GM10266 (cell line): ENCODE data around the gene LCORL.
"Not testable (repeated sequence)": the region's sequence is repeated elsewhere in the genome, so short reads cannot be mapped to it uniquely, and the experiment has no call there.

ENCODE experiments used
- DNase-seq: peaks from one replicate; pipeline ENCODE4 v3.0.0; 2012; ENCODE audit errors: extremely low spot score
- TF ChIP-seq, protein P1 (sequence below): IDR thresholded peaks from 2 replicates; pipeline ENCODE4 v1.5.1; 2012; ENCODE audit warnings: mild to moderate bottlenecking, low read depth; ENCODE audit not compliant: control insufficient read depth, insufficient read depth; ENCODE audit errors: missing control alignments

Gene LCORL

DNA sequence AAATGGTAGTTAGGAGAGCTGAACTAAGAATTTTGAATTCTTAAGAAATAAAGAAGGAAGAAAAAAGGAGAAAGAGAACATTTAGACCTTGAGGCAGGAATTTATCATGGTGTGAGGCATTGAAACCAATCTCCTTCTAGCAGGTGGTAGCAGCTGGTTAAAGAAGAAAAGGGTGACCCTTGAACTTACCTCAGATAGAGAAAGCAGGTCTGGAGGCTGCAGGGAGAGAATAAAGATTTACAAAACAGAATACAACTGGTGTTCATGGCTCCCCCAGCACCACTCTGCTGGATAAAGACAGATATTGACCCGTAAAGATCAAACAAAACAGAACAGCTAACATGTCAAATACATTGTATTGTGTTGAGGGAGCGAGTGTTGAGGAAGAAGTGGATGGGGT is 154.7 kb downstream of the LCORL start:
- DNase-seq = no peak
- TF ChIP-seq, protein P1, sequence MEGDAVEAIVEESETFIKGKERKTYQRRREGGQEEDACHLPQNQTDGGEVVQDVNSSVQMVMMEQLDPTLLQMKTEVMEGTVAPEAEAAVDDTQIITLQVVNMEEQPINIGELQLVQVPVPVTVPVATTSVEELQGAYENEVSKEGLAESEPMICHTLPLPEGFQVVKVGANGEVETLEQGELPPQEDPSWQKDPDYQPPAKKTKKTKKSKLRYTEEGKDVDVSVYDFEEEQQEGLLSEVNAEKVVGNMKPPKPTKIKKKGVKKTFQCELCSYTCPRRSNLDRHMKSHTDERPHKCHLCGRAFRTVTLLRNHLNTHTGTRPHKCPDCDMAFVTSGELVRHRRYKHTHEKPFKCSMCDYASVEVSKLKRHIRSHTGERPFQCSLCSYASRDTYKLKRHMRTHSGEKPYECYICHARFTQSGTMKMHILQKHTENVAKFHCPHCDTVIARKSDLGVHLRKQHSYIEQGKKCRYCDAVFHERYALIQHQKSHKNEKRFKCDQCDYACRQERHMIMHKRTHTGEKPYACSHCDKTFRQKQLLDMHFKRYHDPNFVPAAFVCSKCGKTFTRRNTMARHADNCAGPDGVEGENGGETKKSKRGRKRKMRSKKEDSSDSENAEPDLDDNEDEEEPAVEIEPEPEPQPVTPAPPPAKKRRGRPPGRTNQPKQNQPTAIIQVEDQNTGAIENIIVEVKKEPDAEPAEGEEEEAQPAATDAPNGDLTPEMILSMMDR = no peak

DNA sequence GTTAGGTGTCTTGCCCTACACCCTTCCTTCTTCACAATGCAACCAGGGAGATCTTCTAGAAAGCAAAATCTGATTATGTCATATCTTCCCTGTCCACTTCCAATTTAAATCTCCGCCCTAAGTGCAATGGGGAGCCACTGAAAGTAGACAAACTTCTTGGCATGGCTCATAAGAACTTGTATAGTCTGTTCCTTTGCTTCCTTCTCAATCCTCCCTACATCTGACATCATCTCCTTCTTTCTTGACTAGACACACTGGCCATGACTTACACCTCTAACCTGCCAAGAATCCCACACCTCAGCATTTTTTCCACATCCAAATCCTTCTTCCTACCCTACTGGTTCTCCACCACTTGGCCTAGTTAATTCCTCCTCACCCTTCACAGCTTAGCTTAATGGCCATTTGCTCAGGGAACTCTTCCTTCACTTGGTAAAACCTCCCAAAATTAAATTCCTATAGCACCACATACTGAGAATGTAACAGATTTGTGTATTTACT is 155.6 kb downstream of the LCORL start:
- TF ChIP-seq, protein P1 = no peak
- no peak for DNase-seq

DNA sequence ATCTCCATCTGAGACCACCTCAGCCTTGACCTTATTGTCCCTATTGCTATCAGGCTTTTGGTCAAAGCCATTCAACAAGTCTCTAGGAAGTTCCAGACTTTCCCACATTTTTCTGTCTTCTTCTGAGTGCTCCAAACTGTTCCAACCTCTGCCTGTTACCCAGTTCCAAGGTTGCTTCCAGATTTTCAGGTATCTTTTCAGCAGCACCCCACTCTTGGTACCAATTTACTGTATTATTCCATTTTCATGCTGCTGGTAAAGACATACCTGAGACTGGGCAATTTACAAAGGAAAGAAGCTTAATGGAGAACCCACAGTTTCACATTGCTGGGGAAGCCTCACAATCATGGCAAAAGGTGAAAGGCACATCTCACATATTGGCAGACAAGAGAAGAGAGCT is 159.6 kb downstream of the LCORL start:
- DNase-seq = not testable (repeated sequence)

DNA sequence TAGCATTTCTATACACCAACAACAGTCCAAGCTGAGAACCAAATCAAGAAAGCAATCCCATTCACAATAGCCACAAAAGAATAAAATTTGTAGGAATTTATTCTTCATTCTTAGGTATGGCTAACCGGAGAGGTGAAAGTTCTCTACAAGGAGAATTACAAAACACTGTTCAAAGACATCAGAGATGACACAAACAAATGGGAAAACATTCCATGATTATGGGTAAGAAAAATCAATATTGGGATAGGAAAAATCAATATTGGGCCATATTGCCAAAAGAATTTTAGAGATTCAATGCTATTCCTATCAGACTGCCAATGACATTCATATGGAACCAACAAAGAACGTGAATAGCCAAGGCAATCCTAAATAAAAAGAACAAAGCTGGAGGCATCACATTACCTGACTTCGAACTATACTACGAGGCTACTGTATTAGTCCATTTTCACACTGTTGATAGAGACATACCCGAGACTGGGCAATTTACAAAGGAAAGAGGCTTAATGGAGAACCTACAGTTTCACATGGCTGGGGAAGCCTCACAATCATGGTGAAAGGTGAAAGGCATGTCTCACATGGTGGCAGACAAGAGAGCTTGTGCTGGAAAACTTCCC is 161.7 kb downstream of the LCORL start:
- TF ChIP-seq, protein P1 = no peak
- no peak for DNase-seq

- DNase-seq = no peak
- TF ChIP-seq, protein P1 = no peak
These were observed 167.5 kb downstream of the LCORL start for GRCh38 chr4:17854036-17854435.

- DNase-seq = no peak
- TF ChIP-seq, protein P1 = no peak
These were observed 169.6 kb downstream of the LCORL start for GRCh38 chr4:17851959-17852358.

GRCh38 chr4:17850295-17850694 is 171.3 kb downstream of the LCORL start:
- not testable (repeated sequence) for DNase-seq

DNA sequence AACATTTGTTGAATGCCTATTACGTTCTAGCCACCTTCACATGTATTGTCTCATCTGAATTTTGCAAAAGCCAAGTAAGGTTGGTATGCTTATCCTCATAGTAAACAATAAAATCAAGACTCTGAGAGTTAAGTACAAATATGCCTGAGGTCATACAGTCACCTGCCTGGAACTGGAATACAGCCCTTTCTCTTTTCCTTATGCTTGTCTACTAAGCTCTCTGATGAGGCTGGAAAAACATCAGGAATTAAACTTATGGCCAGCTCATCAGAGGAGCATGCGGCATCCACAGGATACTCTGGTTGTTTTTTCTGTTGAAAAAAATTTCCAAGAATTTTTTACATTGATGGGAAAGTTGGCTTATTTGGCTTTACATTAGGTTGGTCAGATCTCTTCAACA is 175.3 kb downstream of the LCORL start:
- TF ChIP-seq, protein P1 = no peak
- DNase-seq = no peak
